ENCODE results near the gene CLCN6. TPM values are rescaled to one million over a fixed set of nuclear protein-coding genes. Genes with fewer than 3 reads are reported as not detected.

The CLCN6 gene
- polyA plus RNA-seq, 1 donor (not counting 4 experiments of a cell fraction or from before 2014, with no cell fraction given) = 7.4 TPM

DNA sequence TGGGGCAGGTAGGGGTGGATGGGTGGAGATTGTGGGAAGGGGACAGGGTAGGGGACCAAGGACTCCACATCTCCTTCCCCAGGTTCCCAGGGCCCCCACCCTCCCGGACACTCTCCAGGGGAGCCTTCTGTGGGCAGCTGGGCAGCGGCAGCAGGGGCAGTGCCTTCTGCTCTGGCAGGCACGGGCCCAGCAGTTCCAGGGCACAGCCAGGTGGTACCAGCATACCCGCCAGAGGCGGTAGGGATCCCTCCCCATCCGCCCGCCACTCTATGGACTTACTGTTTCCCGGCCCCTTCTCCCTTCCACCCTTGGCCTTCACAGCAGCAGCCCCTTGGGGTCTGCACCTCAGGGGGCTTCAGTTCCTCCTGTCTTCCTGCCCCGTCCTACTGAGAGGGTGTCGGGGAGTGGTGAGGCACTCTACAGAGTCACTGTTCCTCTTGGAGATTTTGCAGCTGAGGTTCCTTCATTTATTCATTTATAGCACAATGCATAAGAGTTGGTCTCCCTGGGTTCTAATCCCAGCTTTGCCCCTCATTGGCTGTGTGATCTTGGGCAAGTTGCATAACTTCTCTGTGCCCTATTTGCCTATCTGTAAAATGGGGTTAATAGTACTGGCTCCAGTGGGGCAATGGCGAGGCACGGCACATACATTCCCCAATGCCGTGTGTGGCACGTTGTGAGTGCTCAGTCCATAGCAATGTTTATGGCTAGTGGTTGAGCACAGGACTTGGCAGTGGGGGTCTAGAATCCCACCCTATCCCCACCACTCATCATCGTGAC lies 27.0 kb upstream of the CLCN6 start:
- Histone ChIP-seq H3K9ac (ENCODE audit: control insufficient read depth, extremely low read depth, insufficient read depth, low read length) (no peak overlapping the region), H3K9me3 (ENCODE audit: control insufficient read depth, low read depth, low read length) (no peaks in the 10 kb centered on the region), H3K4me1 (ENCODE audit: control insufficient read depth, extremely low read depth, insufficient read depth, low read length) (peaks cover 4% of the 10 kb centered on the region), H3K27me3 (ENCODE audit: control insufficient read depth, extremely low read depth, insufficient read depth, low read length) (no peaks in the 10 kb centered on the region), H4K20me1 (ENCODE audit: control insufficient read depth, extremely low read depth, insufficient read depth, low read length) (no peaks in the 10 kb centered on the region), H2AFZ (ENCODE audit: control insufficient read depth, low read length) (no peak overlapping the region), H3K4me3 (ENCODE audit: control insufficient read depth in 2 of 3, extremely low read depth in 1 of 3, insufficient read depth in 2 of 3, low read depth in 1 of 3, low read length in 3 of 3) (no peak overlapping the region), H3K36me3 (ENCODE audit: control insufficient read depth in 2 of 2, extremely low read depth in 1 of 2, insufficient read depth in 2 of 2, low read length in 2 of 2) (no peaks in the 10 kb centered on the region), H3K27ac (ENCODE audit: control insufficient read depth, insufficient read depth, low read length) (no peak overlapping the region), H3K4me2 (ENCODE audit: control insufficient read depth, extremely low read depth, insufficient read depth, low read depth, low read length) (no peak overlapping the region), H3K9me1 (ENCODE audit: control insufficient read depth, extremely low read depth, insufficient read depth, low read length) (no peaks in the 10 kb centered on the region), H3K79me2 (ENCODE audit: control insufficient read depth, insufficient read depth, low read length) (no peaks in the 10 kb centered on the region)
- no peak for DNase-seq (ENCODE audit: low read depth, low spot score)
- no peak for FAIRE-seq
- TF ChIP-seq CTCF (optimal IDR thresholded peaks at IDR 0.05 in 1 of 3, IDR thresholded peaks at IDR 0.05 in 1 of 3, conservative IDR thresholded peaks at IDR 0.05 in 1 of 3; ENCODE audit: extremely low read depth in 1 of 3, insufficient read depth in 2 of 3, low read length in 3 of 3) (no peak), EZH2 (IDR thresholded peaks at IDR 0.05; ENCODE audit: low read length) (no peak)
- dilution Hi-C loops (cut with MboI; ENCODE audit: extremely low pct_ligation_motif_present, low sequenced_read_pairs) = no loop called here

- Histone ChIP-seq H3K4me2 (ENCODE audit: control insufficient read depth, extremely low read depth, insufficient read depth, low read depth, low read length) (no peak overlapping the region), H4K20me1 (ENCODE audit: control insufficient read depth, extremely low read depth, insufficient read depth, low read length) (no peaks in the 10 kb centered on the region), H3K36me3 (ENCODE audit: control insufficient read depth in 2 of 2, extremely low read depth in 1 of 2, insufficient read depth in 2 of 2, low read length in 2 of 2) (no peaks in the 10 kb centered on the region), H3K4me1 (ENCODE audit: control insufficient read depth, extremely low read depth, insufficient read depth, low read length) (peaks cover 4% of the 10 kb centered on the region), H3K9me1 (ENCODE audit: control insufficient read depth, extremely low read depth, insufficient read depth, low read length) (no peaks in the 10 kb centered on the region), H3K4me3 (ENCODE audit: control insufficient read depth in 2 of 3, extremely low read depth in 1 of 3, insufficient read depth in 2 of 3, low read depth in 1 of 3, low read length in 3 of 3) (no peak overlapping the region), H3K27ac (ENCODE audit: control insufficient read depth, insufficient read depth, low read length) (no peak overlapping the region), H3K9me3 (ENCODE audit: control insufficient read depth, low read depth, low read length) (no peaks in the 10 kb centered on the region), H3K79me2 (ENCODE audit: control insufficient read depth, insufficient read depth, low read length) (no peaks in the 10 kb centered on the region), H3K9ac (ENCODE audit: control insufficient read depth, extremely low read depth, insufficient read depth, low read length) (no peak overlapping the region), H2AFZ (ENCODE audit: control insufficient read depth, low read length) (no peak overlapping the region), H3K27me3 (ENCODE audit: control insufficient read depth, extremely low read depth, insufficient read depth, low read length) (no peaks in the 10 kb centered on the region)
- FAIRE-seq (no peak), DNase-seq (ENCODE audit: low read depth, low spot score) (no peak)
- no peak for TF ChIP-seq CTCF (optimal IDR thresholded peaks at IDR 0.05 in 1 of 3, IDR thresholded peaks at IDR 0.05 in 1 of 3, conservative IDR thresholded peaks at IDR 0.05 in 1 of 3; ENCODE audit: extremely low read depth in 1 of 3, insufficient read depth in 2 of 3, low read length in 3 of 3)
- TF ChIP-seq EZH2 (IDR thresholded peaks at IDR 0.05; ENCODE audit: low read length) = no peak
- dilution Hi-C loops (cut with MboI; ENCODE audit: extremely low pct_ligation_motif_present, low sequenced_read_pairs) = no loop called here
These were observed 26.1 kb upstream of the CLCN6 start for GRCh38 chr1:11779715-11780379.

All from keratinocyte (primary cell).